Measurements from ENCODE around the gene FLYWCH2.

FLYWCH2 gene

DNA sequence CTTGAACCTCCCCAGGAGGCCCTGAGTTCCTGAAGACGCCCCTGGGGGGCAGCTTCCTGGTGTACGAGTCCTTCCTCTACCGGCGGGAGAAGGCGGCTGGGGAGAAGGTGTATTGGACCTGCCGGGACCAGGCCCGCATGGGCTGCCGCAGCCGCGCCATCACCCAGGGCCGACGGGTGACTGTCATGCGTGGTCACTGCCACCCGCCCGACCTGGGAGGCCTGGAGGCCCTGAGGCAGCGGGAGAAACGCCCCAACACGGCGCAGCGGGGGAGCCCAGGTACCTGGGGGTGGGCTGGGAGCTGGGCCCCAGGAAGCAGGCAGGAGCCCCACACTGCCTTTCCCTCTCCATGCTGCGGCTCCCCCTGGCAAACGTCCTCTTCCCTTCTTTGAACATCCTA lies 50.7 kb downstream of the FLYWCH2 start:
- no peaks in the 10 kb centered on the region for H4K20me1 ChIP-seq (ENCODE audit: insufficient read depth, low read length)
- TF ChIP-seq CTCF (IDR thresholded peaks at IDR 0.05; ENCODE audit: low read length) (no peak), EZH2 (IDR thresholded peaks at IDR 0.05; ENCODE audit: borderline replicate concordance, low read length) (no peak)

DNA sequence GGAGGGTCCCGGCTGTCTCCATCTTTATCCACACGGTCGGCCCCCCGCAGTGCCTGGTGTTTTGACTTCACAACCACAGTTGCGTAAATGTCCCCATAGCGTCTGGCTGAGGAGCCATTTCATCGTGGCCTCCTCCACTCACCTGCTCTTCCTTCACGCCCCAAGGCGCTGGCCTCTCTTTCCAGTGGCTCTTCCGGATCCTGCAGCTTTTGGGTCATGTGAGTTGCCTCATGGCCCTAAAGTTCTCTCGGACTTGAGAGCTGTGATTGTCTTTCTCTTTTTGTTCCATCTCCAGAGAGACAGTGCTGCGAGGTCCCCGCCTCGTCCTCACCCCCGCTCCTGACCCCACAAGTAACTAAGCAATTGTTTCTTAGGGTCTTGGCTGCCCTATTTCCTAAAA lies 51.4 kb downstream of the FLYWCH2 start:
- H3K4me3 ChIP-seq (ENCODE audit: low read depth, low read length, poor library complexity, severe bottlenecking): no peak overlapping the region
- H3K9me2 ChIP-seq (ENCODE audit: low read depth, low read length): no peaks in the 10 kb centered on the region
- H3F3A ChIP-seq (ENCODE audit: insufficient read depth, low read length): no peaks in the 10 kb centered on the region
- no peak overlapping the region for H3K27ac ChIP-seq (ENCODE audit: low read depth, low read length, poor library complexity, severe bottlenecking)
- peaks cover 8% of the 10 kb centered on the region for H3K4me1 ChIP-seq (ENCODE audit: insufficient read depth, low read length, severe bottlenecking)
- H3K79me2 ChIP-seq (ENCODE audit: insufficient read depth, low read length): no peaks in the 10 kb centered on the region
- H3K9ac ChIP-seq (ENCODE audit: low read length): no peak overlapping the region
- no peak overlapping the region for H2AFZ ChIP-seq (ENCODE audit: low read length)
- peaks cover 5% of the 10 kb centered on the region for H3K36me3 ChIP-seq (ENCODE audit: insufficient read depth, low read length)
- H3K4me2 ChIP-seq (ENCODE audit: low read length): no peak overlapping the region
- no peaks in the 10 kb centered on the region for H4K20me1 ChIP-seq (ENCODE audit: insufficient read depth, low read length)
- no peak for TF ChIP-seq CTCF (IDR thresholded peaks at IDR 0.05; ENCODE audit: low read length)
- H3K9me3 ChIP-seq (ENCODE audit: low read length): no peaks in the 10 kb centered on the region
- H3K27me3 ChIP-seq (ENCODE audit: insufficient read depth, low read length): no peaks in the 10 kb centered on the region

More for the DNA sequence above, 50.7 kb downstream of the FLYWCH2 start:
- Histone ChIP-seq H3K9ac (ENCODE audit: low read length) (no peak overlapping the region), H3K9me3 (ENCODE audit: low read length) (no peaks in the 10 kb centered on the region), H3F3A (ENCODE audit: insufficient read depth, low read length) (no peaks in the 10 kb centered on the region), H3K36me3 (ENCODE audit: insufficient read depth, low read length) (peaks cover 5% of the 10 kb centered on the region), H3K27ac (ENCODE audit: low read depth, low read length, poor library complexity, severe bottlenecking) (no peak overlapping the region), H3K4me2 (ENCODE audit: low read length) (no peak overlapping the region), H3K79me2 (ENCODE audit: insufficient read depth, low read length) (no peaks in the 10 kb centered on the region), H3K9me2 (ENCODE audit: low read depth, low read length) (no peaks in the 10 kb centered on the region), H3K27me3 (ENCODE audit: insufficient read depth, low read length) (no peaks in the 10 kb centered on the region), H3K4me3 (ENCODE audit: low read depth, low read length, poor library complexity, severe bottlenecking) (no peak overlapping the region), H2AFZ (ENCODE audit: low read length) (no peak overlapping the region), H3K4me1 (ENCODE audit: insufficient read depth, low read length, severe bottlenecking) (peaks cover 8% of the 10 kb centered on the region)

DNA sequence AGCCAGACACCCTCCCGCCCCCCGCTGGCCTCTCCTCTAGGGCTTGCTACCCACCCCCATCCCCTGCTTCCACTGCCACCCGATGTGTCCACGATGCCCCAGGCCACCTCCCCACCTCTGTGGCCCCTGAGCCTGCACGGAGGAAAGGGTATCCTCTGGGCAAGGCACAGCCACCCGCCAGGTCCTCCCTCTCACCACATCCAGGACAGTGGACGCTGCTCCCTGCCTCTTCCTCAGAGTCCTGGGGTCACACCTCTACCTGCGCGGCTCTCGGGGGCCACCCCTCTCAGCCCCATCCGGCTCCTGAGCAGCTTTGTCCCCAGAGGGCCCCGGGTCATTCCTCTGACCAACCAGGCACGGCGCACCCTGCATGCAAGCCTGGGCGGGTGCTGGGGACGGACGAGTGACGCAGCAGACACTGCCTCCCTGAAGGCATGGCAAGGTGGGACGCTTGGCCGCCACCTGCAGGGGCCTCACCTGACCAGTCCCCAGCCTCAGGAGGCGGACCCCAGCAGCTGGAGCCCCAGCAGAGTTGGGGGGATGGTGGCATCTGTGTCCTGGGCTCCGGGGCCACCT lies 53.5 kb downstream of the FLYWCH2 start:
- H3K27me3 ChIP-seq (ENCODE audit: insufficient read depth, low read length): no peaks in the 10 kb centered on the region
- peaks cover 25% of the 10 kb centered on the region for H3K36me3 ChIP-seq (ENCODE audit: insufficient read depth, low read length)
- H3F3A ChIP-seq (ENCODE audit: insufficient read depth, low read length): no peaks in the 10 kb centered on the region
- peaks cover 8% of the 10 kb centered on the region for H3K4me1 ChIP-seq (ENCODE audit: insufficient read depth, low read length, severe bottlenecking)
- no peak overlapping the region for H3K27ac ChIP-seq (ENCODE audit: low read depth, low read length, poor library complexity, severe bottlenecking)
- no peak for TF ChIP-seq CTCF (IDR thresholded peaks at IDR 0.05; ENCODE audit: low read length)
- TF ChIP-seq EZH2 (IDR thresholded peaks at IDR 0.05; ENCODE audit: borderline replicate concordance, low read length): no peak
- H4K20me1 ChIP-seq (ENCODE audit: insufficient read depth, low read length): no peaks in the 10 kb centered on the region
- no peak overlapping the region for H3K4me2 ChIP-seq (ENCODE audit: low read length)
- H3K9me3 ChIP-seq (ENCODE audit: low read length): no peaks in the 10 kb centered on the region
- H3K9me2 ChIP-seq (ENCODE audit: low read depth, low read length): no peaks in the 10 kb centered on the region
- no peaks in the 10 kb centered on the region for H3K79me2 ChIP-seq (ENCODE audit: insufficient read depth, low read length)
- H3K4me3 ChIP-seq (ENCODE audit: low read depth, low read length, poor library complexity, severe bottlenecking): no peak overlapping the region
- H3K9ac ChIP-seq (ENCODE audit: low read length): no peak overlapping the region
- no peak overlapping the region for H2AFZ ChIP-seq (ENCODE audit: low read length)

Data from OCI-LY1 (cell line).